ENCODE data around the gene CZIB. TPM values are rescaled to one million over a fixed set of nuclear protein-coding genes. Genes with fewer than 3 reads are reported as not detected.

The CZIB gene
- total RNA-seq, 1 experiment from 2014 or later: 42.6 TPM

- intact Hi-C loops (cut with micrococcal nuclease; ENCODE audit: unreplicated experiment): no loop called here
- Histone ChIP-seq H3K36me3 (ENCODE audit: control insufficient read depth, insufficient read depth, low read length) (peaks cover 2% of the 10 kb centered on the region; the same call in 1 of the 2 replicates), H3K9me3 (no peaks in the 10 kb centered on the region), H3K4me3 (ENCODE audit: low read depth, low read length) (no peak overlapping the region), H3K4me1 (no peaks in the 10 kb centered on the region), H3K27me3 (replicated peaks; ENCODE audit: control insufficient read depth, insufficient read depth, low read length) (no peaks in the 10 kb centered on the region)
- ChIA-PET POLR2A (no interaction called here), CTCF (no interaction called here)
- no TSS peak for BruUV-seq (replicated peaks)
- no peak for DNase-seq
- Mint-ChIP-seq H3K27me3 (ENCODE audit: insufficient read depth, unreplicated experiment) (no peaks in the 10 kb centered on the region), H3K4me3 (ENCODE audit: unreplicated experiment) (peak overlapping the region; percentile 16), H3K9me3 (ENCODE audit: unreplicated experiment) (no peaks in the 10 kb centered on the region), H3K27ac (ENCODE audit: unreplicated experiment) (no peak overlapping the region), H3K4me1 (ENCODE audit: low read depth, unreplicated experiment) (no peaks in the 10 kb centered on the region), H3K36me3 (ENCODE audit: insufficient read depth, unreplicated experiment) (peaks cover 27% of the 10 kb centered on the region)
- no peak for TF ChIP-seq CTCF (IDR thresholded peaks at IDR 0.05; ENCODE audit: insufficient read depth in 1 of 2, low read depth in 1 of 2, low read length in 1 of 2, severe bottlenecking in 1 of 2, unreplicated experiment in 1 of 2)
Measured at GRCh38 chr1:53218201-53218600, 2.2 kb downstream of the CZIB start.

- Histone ChIP-seq H3K9me3 (no peaks in the 10 kb centered on the region), H3K27me3 (replicated peaks; ENCODE audit: control insufficient read depth, insufficient read depth, low read length) (no peaks in the 10 kb centered on the region), H3K4me1 (no peaks in the 10 kb centered on the region), H3K36me3 (ENCODE audit: control insufficient read depth, insufficient read depth, low read length) (peaks cover 4% of the 10 kb centered on the region; the same call in 1 of the 2 replicates), H3K4me3 (ENCODE audit: low read depth, low read length) (no peak overlapping the region)
- ChIA-PET CTCF (no interaction called here), POLR2A (no interaction called here)
- Mint-ChIP-seq H3K27me3 (ENCODE audit: insufficient read depth, unreplicated experiment) (no peaks in the 10 kb centered on the region), H3K4me1 (ENCODE audit: low read depth, unreplicated experiment) (no peaks in the 10 kb centered on the region), H3K27ac (ENCODE audit: unreplicated experiment) (no peak overlapping the region), H3K9me3 (ENCODE audit: unreplicated experiment) (no peaks in the 10 kb centered on the region), H3K4me3 (ENCODE audit: unreplicated experiment) (no peak overlapping the region), H3K36me3 (ENCODE audit: insufficient read depth, unreplicated experiment) (peaks cover 23% of the 10 kb centered on the region)
- TF ChIP-seq CTCF (IDR thresholded peaks at IDR 0.05; ENCODE audit: insufficient read depth in 1 of 2, low read depth in 1 of 2, low read length in 1 of 2, severe bottlenecking in 1 of 2, unreplicated experiment in 1 of 2): no peak
- no peak for DNase-seq
- BruUV-seq (replicated peaks): no TSS peak
- intact Hi-C loops (cut with micrococcal nuclease; ENCODE audit: unreplicated experiment): no loop called here
Measured at GRCh38 chr1:53214376-53214940, 6.0 kb downstream of the CZIB start.

GRCh38 chr1:53210954-53211353 is 9.5 kb downstream of the CZIB start:
- Mint-ChIP-seq H3K4me1 (ENCODE audit: low read depth, unreplicated experiment) (no peaks in the 10 kb centered on the region), H3K36me3 (ENCODE audit: insufficient read depth, unreplicated experiment) (peaks cover 17% of the 10 kb centered on the region), H3K27me3 (ENCODE audit: insufficient read depth, unreplicated experiment) (no peaks in the 10 kb centered on the region), H3K27ac (ENCODE audit: unreplicated experiment) (no peak overlapping the region), H3K4me3 (ENCODE audit: unreplicated experiment) (no peak overlapping the region), H3K9me3 (ENCODE audit: unreplicated experiment) (peaks cover 13% of the 10 kb centered on the region)
- Histone ChIP-seq H3K4me3 (ENCODE audit: low read depth, low read length) (no peak overlapping the region), H3K36me3 (ENCODE audit: control insufficient read depth, insufficient read depth, low read length) (peaks cover 7% of the 10 kb centered on the region; the same call in 1 of the 2 replicates), H3K9me3 (peaks cover 10% of the 10 kb centered on the region; the same call in 1 of the 2 replicates), H3K27me3 (replicated peaks; ENCODE audit: control insufficient read depth, insufficient read depth, low read length) (no peaks in the 10 kb centered on the region), H3K4me1 (no peaks in the 10 kb centered on the region)
- no peak for DNase-seq
- ChIA-PET POLR2A (no interaction called here), CTCF (no interaction called here)
- intact Hi-C loops (cut with micrococcal nuclease; ENCODE audit: unreplicated experiment): no loop called here
- TF ChIP-seq CTCF (IDR thresholded peaks at IDR 0.05; ENCODE audit: insufficient read depth in 1 of 2, low read depth in 1 of 2, low read length in 1 of 2, severe bottlenecking in 1 of 2, unreplicated experiment in 1 of 2): no peak
- no TSS peak for BruUV-seq (replicated peaks)
